Kidney (tissue), 14 donors: Measurements from ENCODE around the gene NPAP1. TPM values are rescaled to one million over a fixed set of nuclear protein-coding genes. Genes with fewer than 3 reads are reported as not detected.

Experiments
- DNase-seq, 5 donors: peaks; one replicate each; pipeline ENCODE4 v3.0.0-alpha.2; 2013 to 2020
- FAIRE-seq: peaks from 2 replicates; lab custom pipeline; 2012; peaks lifted over from hg19 to GRCh38; lab: Jason Lieb, UNC
- H3K27ac ChIP-seq, 2 donors: one replicate each; pipeline ENCODE4 v1.7.0; 2013; ENCODE audit warnings: low read depth in 2 of 2, low read length in 2 of 2, inconsistent platforms in 1 of 2
- H3K27me3 ChIP-seq: one replicate; pipeline ENCODE4 v1.7.1; 2013; ENCODE audit warnings: low read length, inconsistent platforms; ENCODE audit not compliant: control insufficient read depth, insufficient read depth
- H3K36me3 ChIP-seq, 3 donors: one replicate each; pipeline versions ENCODE4 v1.7.0 to v1.7.1; 2013; ENCODE audit warnings: low read length in 3 of 3, control low read depth in 1 of 3, inconsistent platforms in 1 of 3; ENCODE audit not compliant: insufficient read depth in 3 of 3, control insufficient read depth in 2 of 3
- H3K4me1 ChIP-seq, 3 donors: one replicate each; pipeline versions ENCODE4 v1.7.0 to v1.7.1; 2013; ENCODE audit warnings: low read length in 3 of 3, inconsistent platforms in 1 of 3, low read depth in 1 of 3; ENCODE audit not compliant: control insufficient read depth in 2 of 3, insufficient read depth in 2 of 3
- H3K4me3 ChIP-seq, 3 donors: one replicate each; pipeline versions ENCODE4 v1.7.0 to v1.8.1; 2013; ENCODE audit warnings: low read length in 3 of 3, control low read depth in 1 of 3, inconsistent platforms in 1 of 3
- H3K9ac ChIP-seq, 3 donors: one replicate each; pipeline versions ENCODE4 v1.7.0 to v1.7.1; 2013; ENCODE audit warnings: low read length in 3 of 3, control low read depth in 1 of 3, inconsistent platforms in 1 of 3
- H3K9me3 ChIP-seq, 3 donors: one replicate each; pipeline versions ENCODE4 v1.7.0 to v1.7.1; 2013; ENCODE audit warnings: low read length in 3 of 3, control low read depth in 1 of 3, inconsistent platforms in 1 of 3; ENCODE audit not compliant: control insufficient read depth in 2 of 3, insufficient read depth in 1 of 3
- intact Hi-C: fragments of 100-400 bp; cut with DNase I; formaldehyde crosslinking; loops from one replicate; pipeline ENCODE4 v1.11.1; 2022
- polyA plus RNA-seq: library from polyadenylated mRNA; stranded (reverse); fragments of 350-450 nt; fragmentation: Illumina TruSeq; extraction: RNeasy Lipid Tissue Mini Kit (QIAGEN cat#74804); gene quantifications from one replicate; pipeline ENCODE4 v1.2.3, GENCODE V29; 2014; ENCODE audit warnings: low read depth, low replicate concordance; ENCODE audit not compliant: insufficient read depth
- total RNA-seq: library from RNA; stranded (reverse); fragmentation: NEBNext Ultra II Directional; extraction: Animal tissue kit (Norgen Biotek cat#: 25700); gene quantifications from one replicate; pipeline ENCODE4 v1.2.1, GENCODE V29; 2021
- TF ChIP-seq, protein P1 (sequence below): IDR thresholded peaks from 3 replicates; pipeline ENCODE4 v1.5.1; 2012; ENCODE audit warnings: mild to moderate bottlenecking, moderate library complexity, borderline replicate concordance; ENCODE audit not compliant: insufficient read depth; ENCODE audit errors: extremely low read depth
- donor health status: control.
- donor health status: control.
- donor health status: control.
- donor health status: control.
- donor health status: control.
- donor health status: DM: yes; HTN: yes; CAD: no.
- donor health status: Normal renal cell carcinoma (clear cell type).

Gene NPAP1
- total and polyA plus RNA-seq, 2 donors from 2014 or later = 0.04 to 0.19 TPM

DNA sequence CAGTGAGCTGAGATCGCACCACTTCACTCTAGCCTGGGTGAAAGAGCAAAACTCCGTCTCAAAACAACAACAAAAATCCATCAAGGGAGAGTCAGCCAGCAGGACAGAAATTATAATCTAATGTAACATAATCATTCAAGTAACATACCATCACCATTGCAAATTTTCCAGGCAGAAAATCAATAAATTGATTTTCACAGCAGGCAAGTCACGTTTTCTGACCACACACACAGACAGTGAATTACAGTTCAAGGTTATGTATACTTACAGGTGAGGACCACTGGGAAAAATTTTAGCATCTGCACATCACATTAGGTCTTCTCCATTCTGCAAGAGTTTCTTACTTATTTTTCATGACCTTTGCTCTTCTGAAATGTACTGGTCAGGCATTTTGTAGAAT, 29.9 kb upstream of the NPAP1 start:
- no peak for FAIRE-seq
- H3K27ac ChIP-seq = no peak overlapping the region
- no peaks in the 10 kb centered on the region for H3K9me3 ChIP-seq
- no peaks in the 10 kb centered on the region for H3K36me3 ChIP-seq
- H3K9ac ChIP-seq = no peak overlapping the region
- H3K4me3 ChIP-seq = no peak overlapping the region
- H3K4me1 ChIP-seq = no peaks in the 10 kb centered on the region
- TF ChIP-seq, protein P1, sequence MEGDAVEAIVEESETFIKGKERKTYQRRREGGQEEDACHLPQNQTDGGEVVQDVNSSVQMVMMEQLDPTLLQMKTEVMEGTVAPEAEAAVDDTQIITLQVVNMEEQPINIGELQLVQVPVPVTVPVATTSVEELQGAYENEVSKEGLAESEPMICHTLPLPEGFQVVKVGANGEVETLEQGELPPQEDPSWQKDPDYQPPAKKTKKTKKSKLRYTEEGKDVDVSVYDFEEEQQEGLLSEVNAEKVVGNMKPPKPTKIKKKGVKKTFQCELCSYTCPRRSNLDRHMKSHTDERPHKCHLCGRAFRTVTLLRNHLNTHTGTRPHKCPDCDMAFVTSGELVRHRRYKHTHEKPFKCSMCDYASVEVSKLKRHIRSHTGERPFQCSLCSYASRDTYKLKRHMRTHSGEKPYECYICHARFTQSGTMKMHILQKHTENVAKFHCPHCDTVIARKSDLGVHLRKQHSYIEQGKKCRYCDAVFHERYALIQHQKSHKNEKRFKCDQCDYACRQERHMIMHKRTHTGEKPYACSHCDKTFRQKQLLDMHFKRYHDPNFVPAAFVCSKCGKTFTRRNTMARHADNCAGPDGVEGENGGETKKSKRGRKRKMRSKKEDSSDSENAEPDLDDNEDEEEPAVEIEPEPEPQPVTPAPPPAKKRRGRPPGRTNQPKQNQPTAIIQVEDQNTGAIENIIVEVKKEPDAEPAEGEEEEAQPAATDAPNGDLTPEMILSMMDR = no peak
- intact Hi-C loops = no loop called here
- H3K27me3 ChIP-seq = no peaks in the 10 kb centered on the region
- no peak for DNase-seq

DNA sequence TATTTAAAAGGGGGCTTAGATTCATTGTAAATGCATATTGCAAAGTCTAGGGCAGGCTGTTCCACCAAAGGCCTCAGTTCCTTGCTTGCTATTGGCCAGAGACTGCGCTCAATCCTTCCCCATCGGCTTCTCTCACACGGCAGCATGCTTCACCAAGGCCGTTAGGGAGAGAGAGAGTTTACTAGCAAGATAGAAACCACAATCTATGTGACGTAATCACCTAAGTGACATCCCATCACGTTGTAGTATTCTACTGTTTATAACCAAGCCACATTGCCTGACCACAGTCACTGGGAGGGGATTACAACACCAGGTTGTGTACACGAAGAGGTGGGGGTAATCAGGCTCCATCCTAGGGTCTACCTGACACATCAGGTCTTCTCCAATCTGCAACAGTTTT, 16.0 kb upstream of the NPAP1 start:
- FAIRE-seq (no peak), DNase-seq (no peak)
- intact Hi-C loops = no loop called here
- H3K9ac ChIP-seq = no peak overlapping the region
- H3K9me3 ChIP-seq = no peaks in the 10 kb centered on the region
- no peaks in the 10 kb centered on the region for H3K4me1 ChIP-seq
- TF ChIP-seq, protein P1 = no peak
- no peak overlapping the region for H3K27ac ChIP-seq
- no peak overlapping the region for H3K4me3 ChIP-seq
- no peaks in the 10 kb centered on the region for H3K36me3 ChIP-seq
- no peaks in the 10 kb centered on the region for H3K27me3 ChIP-seq

- TF ChIP-seq, protein P1 = no peak
- FAIRE-seq = no peak
These were observed 12.6 kb upstream of the NPAP1 start for GRCh38 chr15:24662991-24663390.

GRCh38 chr15:24676431-24676830, 856 bp downstream of the NPAP1 start:
- no peak for DNase-seq
- H3K9me3 ChIP-seq = no peaks in the 10 kb centered on the region
- H3K36me3 ChIP-seq = no peaks in the 10 kb centered on the region
- TF ChIP-seq, protein P1 = no peak
- no peak overlapping the region for H3K4me3 ChIP-seq
- H3K9ac ChIP-seq = no peak overlapping the region
- intact Hi-C loops = no loop called here
- H3K4me1 ChIP-seq = no peaks in the 10 kb centered on the region
- FAIRE-seq = no peak
- no peaks in the 10 kb centered on the region for H3K27me3 ChIP-seq
- no peak overlapping the region for H3K27ac ChIP-seq

More at GRCh38 chr15:24662991-24663390, 12.6 kb upstream of the NPAP1 start:
- Histone ChIP-seq H3K4me1 (no peaks in the 10 kb centered on the region), H3K27ac (no peak overlapping the region), H3K4me3 (no peak overlapping the region), H3K9ac (no peak overlapping the region), H3K27me3 (no peaks in the 10 kb centered on the region), H3K9me3 (no peaks in the 10 kb centered on the region), H3K36me3 (no peaks in the 10 kb centered on the region)
- no peak for DNase-seq
- intact Hi-C loops = no loop called here
